ENCODE data around the gene CD109.

The CD109 gene

GRCh38 chr6:73873081-73873480 is 177.1 kb downstream of the CD109 start:
- no peak for DNase-seq
